Panc1 (cell line): Measurements from ENCODE around the gene UNC80.

Experiments
- POLR2AphosphoS5 ChIP-seq: IDR thresholded peaks from 2 replicates; pipeline ENCODE4 v1.6.1; 2012; ENCODE audit warnings: mild to moderate bottlenecking, low read depth, low read length, moderate library complexity
- TF ChIP-seq, protein P1 (sequence below): fragments of 450-650 bp; IDR thresholded peaks from 2 replicates; pipeline ENCODE4 v1.5.1; 2017; ENCODE audit warnings: mild to moderate bottlenecking

GRCh38 chr2:209727077-209727476 lies 44.6 kb upstream of the UNC80 start:
- TF ChIP-seq, protein P1, sequence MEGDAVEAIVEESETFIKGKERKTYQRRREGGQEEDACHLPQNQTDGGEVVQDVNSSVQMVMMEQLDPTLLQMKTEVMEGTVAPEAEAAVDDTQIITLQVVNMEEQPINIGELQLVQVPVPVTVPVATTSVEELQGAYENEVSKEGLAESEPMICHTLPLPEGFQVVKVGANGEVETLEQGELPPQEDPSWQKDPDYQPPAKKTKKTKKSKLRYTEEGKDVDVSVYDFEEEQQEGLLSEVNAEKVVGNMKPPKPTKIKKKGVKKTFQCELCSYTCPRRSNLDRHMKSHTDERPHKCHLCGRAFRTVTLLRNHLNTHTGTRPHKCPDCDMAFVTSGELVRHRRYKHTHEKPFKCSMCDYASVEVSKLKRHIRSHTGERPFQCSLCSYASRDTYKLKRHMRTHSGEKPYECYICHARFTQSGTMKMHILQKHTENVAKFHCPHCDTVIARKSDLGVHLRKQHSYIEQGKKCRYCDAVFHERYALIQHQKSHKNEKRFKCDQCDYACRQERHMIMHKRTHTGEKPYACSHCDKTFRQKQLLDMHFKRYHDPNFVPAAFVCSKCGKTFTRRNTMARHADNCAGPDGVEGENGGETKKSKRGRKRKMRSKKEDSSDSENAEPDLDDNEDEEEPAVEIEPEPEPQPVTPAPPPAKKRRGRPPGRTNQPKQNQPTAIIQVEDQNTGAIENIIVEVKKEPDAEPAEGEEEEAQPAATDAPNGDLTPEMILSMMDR: no peak
- no peak for TF ChIP-seq POLR2AphosphoS5
